ENCODE data around the gene ALKBH4.

GRCh38 chr7:102469351-102469971 is 4.8 kb upstream of the ALKBH4 start:
- TF ChIP-seq CTCF (IDR thresholded peaks at IDR 0.05) = no peak
- TF ChIP-seq POLR2A (IDR thresholded peaks at IDR 0.05) = no peak

All from esophagus squamous epithelium (tissue), 4 donors.